Stomach (tissue), 4 donors: Measurements from ENCODE around the gene ATP6AP1.

Experiments
- POLR2A ChIP-seq, 4 donors: fragments of 450-650 bp; IDR thresholded peaks; one replicate each; pipeline ENCODE4 v1.6.1; 2016; ENCODE audit warnings: antibody characterized with exemption in 4 of 4, control low read depth in 2 of 4, mild to moderate bottlenecking in 1 of 4, moderate library complexity in 1 of 4
- TF ChIP-seq, protein P1 (sequence below), 7 experiments: fragments of 450-650 bp in 4 of 7; fragments of 200-600 bp in 3 of 7; sonication (generic) in 3 of 7; IDR thresholded peaks; one replicate each; pipeline ENCODE4 v1.5.1; 2016 to 2019; ENCODE audit warnings: antibody characterized with exemption in 7 of 7, control low read depth in 2 of 7, mild to moderate bottlenecking in 1 of 7

DNA sequence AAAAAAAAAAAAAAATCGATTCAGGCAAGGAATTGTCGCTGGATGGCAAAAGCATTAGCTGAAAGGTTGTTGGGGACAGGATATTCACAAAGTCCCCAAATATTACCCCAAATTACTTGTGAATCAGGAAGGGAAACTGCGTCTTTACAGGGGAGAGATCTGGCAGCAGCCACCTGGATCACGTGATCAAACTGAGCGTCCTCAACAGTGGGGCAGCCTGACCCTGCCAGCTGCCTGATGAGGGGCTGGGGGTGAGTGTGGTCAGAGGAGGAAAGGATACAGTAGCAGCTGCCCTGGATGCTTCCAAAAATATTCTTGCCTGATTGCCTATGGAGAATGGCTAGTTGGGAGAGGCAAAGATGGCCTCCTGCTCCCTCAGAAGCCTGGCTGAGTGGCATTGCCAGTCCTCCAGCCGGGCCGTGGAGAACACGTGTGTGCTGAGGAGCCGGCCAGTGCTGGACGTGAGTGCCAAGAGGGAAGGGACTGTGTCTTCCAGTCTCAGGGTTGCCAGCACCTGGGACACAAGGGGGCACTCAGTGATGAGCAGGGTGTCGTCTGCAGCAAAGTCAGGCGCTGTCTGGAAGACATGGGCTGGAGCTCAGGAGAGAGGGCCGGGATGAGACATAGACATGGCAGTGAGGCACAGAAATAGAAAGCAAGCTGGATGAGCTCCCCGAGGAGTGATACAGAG, 53.6 kb downstream of the ATP6AP1 start:
- TF ChIP-seq, protein P1, sequence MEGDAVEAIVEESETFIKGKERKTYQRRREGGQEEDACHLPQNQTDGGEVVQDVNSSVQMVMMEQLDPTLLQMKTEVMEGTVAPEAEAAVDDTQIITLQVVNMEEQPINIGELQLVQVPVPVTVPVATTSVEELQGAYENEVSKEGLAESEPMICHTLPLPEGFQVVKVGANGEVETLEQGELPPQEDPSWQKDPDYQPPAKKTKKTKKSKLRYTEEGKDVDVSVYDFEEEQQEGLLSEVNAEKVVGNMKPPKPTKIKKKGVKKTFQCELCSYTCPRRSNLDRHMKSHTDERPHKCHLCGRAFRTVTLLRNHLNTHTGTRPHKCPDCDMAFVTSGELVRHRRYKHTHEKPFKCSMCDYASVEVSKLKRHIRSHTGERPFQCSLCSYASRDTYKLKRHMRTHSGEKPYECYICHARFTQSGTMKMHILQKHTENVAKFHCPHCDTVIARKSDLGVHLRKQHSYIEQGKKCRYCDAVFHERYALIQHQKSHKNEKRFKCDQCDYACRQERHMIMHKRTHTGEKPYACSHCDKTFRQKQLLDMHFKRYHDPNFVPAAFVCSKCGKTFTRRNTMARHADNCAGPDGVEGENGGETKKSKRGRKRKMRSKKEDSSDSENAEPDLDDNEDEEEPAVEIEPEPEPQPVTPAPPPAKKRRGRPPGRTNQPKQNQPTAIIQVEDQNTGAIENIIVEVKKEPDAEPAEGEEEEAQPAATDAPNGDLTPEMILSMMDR (IDR thresholded peaks at IDR 0.05), result no peak
- TF ChIP-seq POLR2A (IDR thresholded peaks at IDR 0.05), result no peak
